ENCODE measurements around the gene CDH13. TPM values are rescaled to one million over a fixed set of nuclear protein-coding genes. Genes with fewer than 3 reads are reported as not detected.

The CDH13 gene
- polyA plus RNA-seq, 1 donor from 2014 or later, result 3.2 TPM

DNA sequence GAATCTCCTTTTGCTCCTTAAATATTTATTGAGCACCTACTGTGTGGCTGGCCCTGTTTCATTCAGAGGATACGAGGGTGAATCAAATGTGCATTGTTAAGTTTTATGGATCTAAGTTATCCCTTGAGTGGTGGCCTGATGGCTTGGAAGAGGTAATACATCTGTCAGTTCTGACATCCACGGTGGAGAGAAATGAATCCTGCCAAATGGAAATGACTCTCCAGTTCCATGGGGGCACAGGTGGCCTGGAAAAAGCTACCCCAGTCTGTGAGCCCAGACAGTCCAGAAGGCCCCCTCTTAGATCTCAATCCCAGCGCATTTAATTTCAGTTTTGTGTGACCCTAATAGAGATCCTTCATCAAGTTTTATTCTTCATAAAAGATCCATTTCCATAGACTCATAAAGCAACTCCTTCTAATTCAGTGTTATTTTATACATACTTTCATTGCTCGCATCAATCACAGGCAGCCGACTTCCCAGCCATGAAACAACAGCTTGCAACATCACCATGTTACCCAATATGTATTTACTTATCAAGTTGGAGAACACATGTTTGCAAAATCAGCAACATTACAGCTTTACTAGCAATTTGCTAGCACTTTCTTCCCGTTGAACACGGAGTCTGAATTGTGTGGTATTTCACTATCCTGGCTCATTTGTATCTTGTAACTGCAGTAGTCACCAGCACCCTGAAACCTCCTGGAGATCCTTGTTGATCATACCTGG is 846.2 kb downstream of the CDH13 start:
- H3K9ac ChIP-seq (ENCODE audit: low read length), result no peak overlapping the region

DNA sequence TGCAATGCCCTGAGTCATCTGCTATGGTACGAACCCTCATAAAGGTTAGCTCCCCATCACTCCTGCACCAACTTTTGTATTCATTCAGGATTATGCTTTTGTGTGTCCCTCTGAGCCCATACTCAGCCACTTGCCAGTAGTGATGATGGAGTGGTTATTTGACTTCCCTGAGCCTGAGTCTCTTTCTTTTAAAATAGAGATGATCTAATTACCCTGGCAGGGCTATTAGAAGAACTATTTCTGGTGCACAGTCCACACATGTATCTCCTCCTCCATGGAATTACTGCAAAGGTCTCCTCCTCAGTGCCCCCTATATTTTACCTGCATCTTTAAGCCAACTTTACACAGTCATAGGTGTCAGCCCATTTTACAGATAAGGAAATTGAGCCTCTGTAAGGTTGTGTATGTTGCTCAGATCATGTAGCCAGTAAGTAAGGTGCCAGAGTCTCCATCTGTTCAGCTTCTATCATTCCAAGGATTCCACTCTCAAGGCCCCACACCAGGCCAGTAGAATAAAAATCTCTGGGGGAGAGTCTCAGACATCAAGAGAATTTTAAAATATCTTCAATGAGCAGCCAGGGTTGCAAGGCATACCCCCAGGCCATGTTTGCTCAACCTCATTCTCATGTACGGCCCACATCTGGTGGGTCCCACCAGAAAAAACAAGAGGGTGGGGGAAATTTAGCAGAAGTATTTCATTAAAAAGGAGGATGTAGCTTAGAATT is 847.3 kb downstream of the CDH13 start:
- no peaks in the 10 kb centered on the region for H3K36me3 ChIP-seq (ENCODE audit: insufficient read depth, low read length)
- H3K9ac ChIP-seq (ENCODE audit: low read length), result no peak overlapping the region
- no peaks in the 10 kb centered on the region for H3K9me2 ChIP-seq (ENCODE audit: insufficient read depth, low read length)
- H3K27me3 ChIP-seq (ENCODE audit: insufficient read depth, low read depth, low read length), result no peaks in the 10 kb centered on the region
- H4K20me1 ChIP-seq (ENCODE audit: insufficient read depth), result no peaks in the 10 kb centered on the region
- TF ChIP-seq RAD21 (conservative IDR thresholded peaks at IDR 0.05) (no peak), EZH2 (IDR thresholded peaks at IDR 0.05; ENCODE audit: borderline replicate concordance, insufficient read depth, low read length, poor library complexity, severe bottlenecking) (no peak), SMC3 (conservative IDR thresholded peaks at IDR 0.05; ENCODE audit: poor library complexity) (no peak), TAF1 (IDR thresholded peaks at IDR 0.05; ENCODE audit: low read depth) (no peak), EP300 (conservative IDR thresholded peaks at IDR 0.05; ENCODE audit: poor library complexity, severe bottlenecking) (no peak), POLR2AphosphoS5 (IDR thresholded peaks at IDR 0.05) (no peak), MXI1 (conservative IDR thresholded peaks at IDR 0.05; ENCODE audit: poor library complexity, severe bottlenecking) (no peak)
- TF ChIP-seq, protein P1, sequence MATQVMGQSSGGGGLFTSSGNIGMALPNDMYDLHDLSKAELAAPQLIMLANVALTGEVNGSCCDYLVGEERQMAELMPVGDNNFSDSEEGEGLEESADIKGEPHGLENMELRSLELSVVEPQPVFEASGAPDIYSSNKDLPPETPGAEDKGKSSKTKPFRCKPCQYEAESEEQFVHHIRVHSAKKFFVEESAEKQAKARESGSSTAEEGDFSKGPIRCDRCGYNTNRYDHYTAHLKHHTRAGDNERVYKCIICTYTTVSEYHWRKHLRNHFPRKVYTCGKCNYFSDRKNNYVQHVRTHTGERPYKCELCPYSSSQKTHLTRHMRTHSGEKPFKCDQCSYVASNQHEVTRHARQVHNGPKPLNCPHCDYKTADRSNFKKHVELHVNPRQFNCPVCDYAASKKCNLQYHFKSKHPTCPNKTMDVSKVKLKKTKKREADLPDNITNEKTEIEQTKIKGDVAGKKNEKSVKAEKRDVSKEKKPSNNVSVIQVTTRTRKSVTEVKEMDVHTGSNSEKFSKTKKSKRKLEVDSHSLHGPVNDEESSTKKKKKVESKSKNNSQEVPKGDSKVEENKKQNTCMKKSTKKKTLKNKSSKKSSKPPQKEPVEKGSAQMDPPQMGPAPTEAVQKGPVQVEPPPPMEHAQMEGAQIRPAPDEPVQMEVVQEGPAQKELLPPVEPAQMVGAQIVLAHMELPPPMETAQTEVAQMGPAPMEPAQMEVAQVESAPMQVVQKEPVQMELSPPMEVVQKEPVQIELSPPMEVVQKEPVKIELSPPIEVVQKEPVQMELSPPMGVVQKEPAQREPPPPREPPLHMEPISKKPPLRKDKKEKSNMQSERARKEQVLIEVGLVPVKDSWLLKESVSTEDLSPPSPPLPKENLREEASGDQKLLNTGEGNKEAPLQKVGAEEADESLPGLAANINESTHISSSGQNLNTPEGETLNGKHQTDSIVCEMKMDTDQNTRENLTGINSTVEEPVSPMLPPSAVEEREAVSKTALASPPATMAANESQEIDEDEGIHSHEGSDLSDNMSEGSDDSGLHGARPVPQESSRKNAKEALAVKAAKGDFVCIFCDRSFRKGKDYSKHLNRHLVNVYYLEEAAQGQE (IDR thresholded peaks at IDR 0.05; ENCODE audit: borderline replicate concordance), result no peak
- TF ChIP-seq, protein P2, sequence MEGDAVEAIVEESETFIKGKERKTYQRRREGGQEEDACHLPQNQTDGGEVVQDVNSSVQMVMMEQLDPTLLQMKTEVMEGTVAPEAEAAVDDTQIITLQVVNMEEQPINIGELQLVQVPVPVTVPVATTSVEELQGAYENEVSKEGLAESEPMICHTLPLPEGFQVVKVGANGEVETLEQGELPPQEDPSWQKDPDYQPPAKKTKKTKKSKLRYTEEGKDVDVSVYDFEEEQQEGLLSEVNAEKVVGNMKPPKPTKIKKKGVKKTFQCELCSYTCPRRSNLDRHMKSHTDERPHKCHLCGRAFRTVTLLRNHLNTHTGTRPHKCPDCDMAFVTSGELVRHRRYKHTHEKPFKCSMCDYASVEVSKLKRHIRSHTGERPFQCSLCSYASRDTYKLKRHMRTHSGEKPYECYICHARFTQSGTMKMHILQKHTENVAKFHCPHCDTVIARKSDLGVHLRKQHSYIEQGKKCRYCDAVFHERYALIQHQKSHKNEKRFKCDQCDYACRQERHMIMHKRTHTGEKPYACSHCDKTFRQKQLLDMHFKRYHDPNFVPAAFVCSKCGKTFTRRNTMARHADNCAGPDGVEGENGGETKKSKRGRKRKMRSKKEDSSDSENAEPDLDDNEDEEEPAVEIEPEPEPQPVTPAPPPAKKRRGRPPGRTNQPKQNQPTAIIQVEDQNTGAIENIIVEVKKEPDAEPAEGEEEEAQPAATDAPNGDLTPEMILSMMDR (IDR thresholded peaks at IDR 0.05; ENCODE audit: poor library complexity, severe bottlenecking), result no peak
- H3K79me2 ChIP-seq (replicated peaks; ENCODE audit: insufficient read depth, low read length), result no peaks in the 10 kb centered on the region
- no peaks in the 10 kb centered on the region for H3F3A ChIP-seq (ENCODE audit: insufficient read depth, low read length, poor library complexity, severe bottlenecking)
- H3K4me2 ChIP-seq (ENCODE audit: low read length), result no peak overlapping the region
- H3K9me3 ChIP-seq (ENCODE audit: low read length), result no peaks in the 10 kb centered on the region
- H3K27ac ChIP-seq (ENCODE audit: low read length), result no peak overlapping the region
- no peak overlapping the region for H2AFZ ChIP-seq (ENCODE audit: low read depth, low read length)
- no peak overlapping the region for H3K4me3 ChIP-seq (ENCODE audit: low read length)

More for the DNA sequence above, 846.2 kb downstream of the CDH13 start:
- no peaks in the 10 kb centered on the region for H3K9me2 ChIP-seq (ENCODE audit: insufficient read depth, low read length)
- H2AFZ ChIP-seq (ENCODE audit: low read depth, low read length), result no peak overlapping the region
- H3K27me3 ChIP-seq (ENCODE audit: insufficient read depth, low read depth, low read length), result no peaks in the 10 kb centered on the region
- H3K27ac ChIP-seq (ENCODE audit: low read length), result no peak overlapping the region
- TF ChIP-seq, protein P1 (IDR thresholded peaks at IDR 0.05; ENCODE audit: borderline replicate concordance), result no peak
- TF ChIP-seq POLR2AphosphoS5 (IDR thresholded peaks at IDR 0.05), result no peak
- no peak for TF ChIP-seq TAF1 (IDR thresholded peaks at IDR 0.05; ENCODE audit: low read depth)
- TF ChIP-seq EP300 (conservative IDR thresholded peaks at IDR 0.05; ENCODE audit: poor library complexity, severe bottlenecking), result no peak
- TF ChIP-seq, protein P2 (IDR thresholded peaks at IDR 0.05; ENCODE audit: poor library complexity, severe bottlenecking), result no peak
- no peak for TF ChIP-seq MXI1 (conservative IDR thresholded peaks at IDR 0.05; ENCODE audit: poor library complexity, severe bottlenecking)
- TF ChIP-seq RAD21 (conservative IDR thresholded peaks at IDR 0.05), result no peak
- no peaks in the 10 kb centered on the region for H3K9me3 ChIP-seq (ENCODE audit: low read length)
- no peaks in the 10 kb centered on the region for H3K36me3 ChIP-seq (ENCODE audit: insufficient read depth, low read length)
- no peaks in the 10 kb centered on the region for H3F3A ChIP-seq (ENCODE audit: insufficient read depth, low read length, poor library complexity, severe bottlenecking)
- H3K4me2 ChIP-seq (ENCODE audit: low read length), result no peak overlapping the region
- H3K79me2 ChIP-seq (replicated peaks; ENCODE audit: insufficient read depth, low read length), result no peaks in the 10 kb centered on the region
- no peak overlapping the region for H3K4me3 ChIP-seq (ENCODE audit: low read length)
- H4K20me1 ChIP-seq (ENCODE audit: insufficient read depth), result no peaks in the 10 kb centered on the region

Measured in neural cell (in vitro differentiated cells).